SK-N-MC (cell line): ENCODE measurements around the gene IL1RAPL1.

Experiments used
- EZH2 ChIP-seq: fragments of 200-600 bp; sonication (generic); IDR thresholded peaks from one replicate; pipeline ENCODE4 v1.6.1; 2017; ENCODE audit warnings: antibody characterized with exemption
- FOXP2 ChIP-seq: optimal IDR thresholded peaks from 2 replicates; pipeline ENCODE3; 2011; ENCODE audit warnings: mild to moderate bottlenecking, moderate library complexity; ENCODE audit not compliant: insufficient read depth; ENCODE audit errors: extremely low read length, control extremely low read depth
- POLR2AphosphoS5 ChIP-seq: IDR thresholded peaks from 2 replicates; pipeline ENCODE4 v1.6.1; 2012; ENCODE audit warnings: mild to moderate bottlenecking, low read depth, low read length, borderline replicate concordance

- TF ChIP-seq POLR2AphosphoS5 (no peak), EZH2 (no peak), FOXP2 (no peak)
Measured at GRCh38 chrX:28595346-28595745, 8.1 kb downstream of the IL1RAPL1 start.
